ENCODE data around the gene IL37. TPM values are rescaled to one million over a fixed set of nuclear protein-coding genes. Genes with fewer than 3 reads are reported as not detected.

The IL37 gene
- total RNA-seq, 1 experiment from 2014 or later = 1.0 TPM

DNA sequence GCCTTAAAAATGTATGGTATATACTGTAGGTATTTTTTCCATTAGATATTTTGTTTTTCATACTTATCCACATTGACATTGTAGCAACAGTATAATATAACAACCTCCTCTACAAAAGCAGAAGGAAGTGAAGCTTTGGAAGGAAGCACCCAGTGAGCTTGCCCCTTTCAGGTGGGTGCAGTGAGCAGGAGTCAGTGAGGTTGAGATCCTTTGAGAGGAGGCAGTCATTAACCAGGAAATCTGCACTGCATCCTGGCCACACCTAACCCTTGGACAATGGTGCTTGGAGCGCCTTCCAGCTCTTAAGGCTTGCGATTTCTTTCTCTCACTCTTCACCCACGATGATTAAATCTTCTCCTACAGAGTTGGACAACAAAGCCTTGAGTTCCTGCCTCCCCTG, 13.9 kb downstream of the IL37 start:
- no peaks in the 10 kb centered on the region for H3K79me2 ChIP-seq (ENCODE audit: low read depth)
- no peaks in the 10 kb centered on the region for H3K9me3 ChIP-seq (ENCODE audit: insufficient read depth, low read depth)
- no TSS peak for BruUV-seq (replicated peaks)
- H3K9me2 ChIP-seq (ENCODE audit: insufficient read depth) = no peaks in the 10 kb centered on the region
- H4K20me1 ChIP-seq (ENCODE audit: insufficient read depth) = no peaks in the 10 kb centered on the region
- POLR2A ChIA-PET (ENCODE audit: unreplicated experiment) = no interaction called here
- peaks cover 17% of the 10 kb centered on the region for H3K4me1 ChIP-seq (replicated peaks; ENCODE audit: insufficient read depth)
- intact Hi-C loops (cut with micrococcal nuclease; ENCODE audit: unreplicated experiment) = no loop called here
- no peaks in the 10 kb centered on the region for H3F3A ChIP-seq (ENCODE audit: insufficient read depth, low read depth)
- TF ChIP-seq, protein P1, sequence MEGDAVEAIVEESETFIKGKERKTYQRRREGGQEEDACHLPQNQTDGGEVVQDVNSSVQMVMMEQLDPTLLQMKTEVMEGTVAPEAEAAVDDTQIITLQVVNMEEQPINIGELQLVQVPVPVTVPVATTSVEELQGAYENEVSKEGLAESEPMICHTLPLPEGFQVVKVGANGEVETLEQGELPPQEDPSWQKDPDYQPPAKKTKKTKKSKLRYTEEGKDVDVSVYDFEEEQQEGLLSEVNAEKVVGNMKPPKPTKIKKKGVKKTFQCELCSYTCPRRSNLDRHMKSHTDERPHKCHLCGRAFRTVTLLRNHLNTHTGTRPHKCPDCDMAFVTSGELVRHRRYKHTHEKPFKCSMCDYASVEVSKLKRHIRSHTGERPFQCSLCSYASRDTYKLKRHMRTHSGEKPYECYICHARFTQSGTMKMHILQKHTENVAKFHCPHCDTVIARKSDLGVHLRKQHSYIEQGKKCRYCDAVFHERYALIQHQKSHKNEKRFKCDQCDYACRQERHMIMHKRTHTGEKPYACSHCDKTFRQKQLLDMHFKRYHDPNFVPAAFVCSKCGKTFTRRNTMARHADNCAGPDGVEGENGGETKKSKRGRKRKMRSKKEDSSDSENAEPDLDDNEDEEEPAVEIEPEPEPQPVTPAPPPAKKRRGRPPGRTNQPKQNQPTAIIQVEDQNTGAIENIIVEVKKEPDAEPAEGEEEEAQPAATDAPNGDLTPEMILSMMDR (conservative IDR thresholded peaks at IDR 0.05) = no peak
- no peak for TF ChIP-seq EZH2 (IDR thresholded peaks at IDR 0.05; ENCODE audit: low read depth)
- H3K36me3 ChIP-seq (ENCODE audit: low read depth) = no peaks in the 10 kb centered on the region
- no peak for DNase-seq
- H3K27ac ChIP-seq = no peak overlapping the region
- CTCF ChIA-PET = no interaction called here
- no peaks in the 10 kb centered on the region for H3K27me3 ChIP-seq (ENCODE audit: insufficient read depth, low read depth)
- H3K4me2 ChIP-seq = no peak overlapping the region
- H2AFZ ChIP-seq = no peak overlapping the region
- H3K4me3 ChIP-seq = no peak overlapping the region

DNA sequence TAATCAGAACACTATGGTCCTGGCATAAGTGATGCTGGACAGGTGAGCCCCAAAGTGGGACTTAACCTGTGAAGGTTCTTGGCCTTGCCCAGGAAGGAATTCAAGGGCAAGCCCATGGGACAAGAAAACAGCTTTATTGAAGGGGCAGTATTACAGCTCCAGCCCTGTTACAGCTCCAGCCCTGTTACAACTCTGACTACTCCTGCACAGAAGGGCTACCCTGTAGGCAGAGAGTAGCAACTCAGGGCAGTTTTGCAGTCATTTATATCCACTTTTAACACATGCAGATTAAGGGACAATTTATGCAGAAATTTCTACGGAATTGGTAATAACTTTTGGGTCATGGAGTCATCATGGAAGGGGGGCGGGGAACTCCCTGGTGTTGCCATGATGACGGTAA, 15.7 kb downstream of the IL37 start:
- DNase-seq = no peak
- no peaks in the 10 kb centered on the region for H3K79me2 ChIP-seq (ENCODE audit: low read depth)
- POLR2A ChIA-PET (ENCODE audit: unreplicated experiment) = no interaction called here
- H3K4me3 ChIP-seq = no peak overlapping the region
- no peaks in the 10 kb centered on the region for H4K20me1 ChIP-seq (ENCODE audit: insufficient read depth)
- no peak overlapping the region for H2AFZ ChIP-seq
- H3F3A ChIP-seq (ENCODE audit: insufficient read depth, low read depth) = no peaks in the 10 kb centered on the region
- intact Hi-C loops (cut with micrococcal nuclease; ENCODE audit: unreplicated experiment) = no loop called here
- TF ChIP-seq, protein P1 (conservative IDR thresholded peaks at IDR 0.05) = no peak
- TF ChIP-seq EZH2 (IDR thresholded peaks at IDR 0.05; ENCODE audit: low read depth) = no peak
- no peaks in the 10 kb centered on the region for H3K9me2 ChIP-seq (ENCODE audit: insufficient read depth)
- no peak overlapping the region for H3K27ac ChIP-seq
- no TSS peak for BruUV-seq (replicated peaks)
- H3K9me3 ChIP-seq (ENCODE audit: insufficient read depth, low read depth) = no peaks in the 10 kb centered on the region
- CTCF ChIA-PET = no interaction called here
- H3K4me1 ChIP-seq (replicated peaks; ENCODE audit: insufficient read depth) = 0 out of 2 replicates have a peak, but pooled peaks cover 1% of the 10 kb centered on the region
- no peaks in the 10 kb centered on the region for H3K36me3 ChIP-seq (ENCODE audit: low read depth)
- H3K27me3 ChIP-seq (ENCODE audit: insufficient read depth, low read depth) = no peaks in the 10 kb centered on the region
- H3K4me2 ChIP-seq = no peak overlapping the region

DNA sequence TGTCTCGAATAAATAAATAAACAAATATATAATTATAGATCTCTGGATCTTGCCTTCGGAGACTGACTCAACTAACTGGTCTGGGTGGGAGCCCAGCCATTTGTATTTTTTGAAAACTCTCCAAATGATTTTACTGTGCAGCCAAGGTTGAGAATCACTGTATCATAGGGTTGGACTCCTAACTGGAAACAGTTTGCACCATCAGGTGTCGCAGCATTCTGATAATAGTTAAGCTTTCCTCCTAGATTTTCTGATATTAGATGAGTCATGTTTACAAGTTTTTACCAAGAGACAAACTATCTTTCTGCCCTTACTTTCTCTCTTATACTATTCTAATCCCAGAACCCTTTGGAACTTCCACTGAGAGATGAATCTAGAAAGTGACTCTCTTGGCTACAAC, 16.8 kb downstream of the IL37 start:
- CTCF ChIA-PET = interaction anchor here (0.6 kb wide), 1 partner anchor 167 kb away, joined by 3 read pairs; no protein-coding TSS in a partner anchor
- POLR2A ChIA-PET (ENCODE audit: unreplicated experiment) = interaction anchor here (0.6 kb wide), 1 partner anchor 36 kb away, joined by 8 read pairs; no protein-coding TSS in a partner anchor
- no TSS peak for BruUV-seq (replicated peaks)

More for the DNA sequence above, 16.8 kb downstream of the IL37 start:
- no peaks in the 10 kb centered on the region for H3F3A ChIP-seq (ENCODE audit: insufficient read depth, low read depth)
- DNase-seq = no peak
- H4K20me1 ChIP-seq (ENCODE audit: insufficient read depth) = no peaks in the 10 kb centered on the region
- intact Hi-C loops (cut with micrococcal nuclease; ENCODE audit: unreplicated experiment) = no loop called here
- no peaks in the 10 kb centered on the region for H3K27me3 ChIP-seq (ENCODE audit: insufficient read depth, low read depth)
- no peak overlapping the region for H2AFZ ChIP-seq
- no peak overlapping the region for H3K4me3 ChIP-seq
- no peaks in the 10 kb centered on the region for H3K36me3 ChIP-seq (ENCODE audit: low read depth)
- H3K27ac ChIP-seq = no peak overlapping the region
- H3K4me2 ChIP-seq = no peak overlapping the region
- H3K79me2 ChIP-seq (ENCODE audit: low read depth) = no peaks in the 10 kb centered on the region
- H3K9me2 ChIP-seq (ENCODE audit: insufficient read depth) = no peaks in the 10 kb centered on the region
- no peaks in the 10 kb centered on the region for H3K9me3 ChIP-seq (ENCODE audit: insufficient read depth, low read depth)
- TF ChIP-seq EZH2 (IDR thresholded peaks at IDR 0.05; ENCODE audit: low read depth) = no peak
- TF ChIP-seq, protein P1 (conservative IDR thresholded peaks at IDR 0.05) = no peak
- no peaks in the 10 kb centered on the region for H3K4me1 ChIP-seq (replicated peaks; ENCODE audit: insufficient read depth)
